ENCODE measurements around the gene THEMIS2. TPM values are rescaled to one million over a fixed set of nuclear protein-coding genes. Genes with fewer than 3 reads are reported as not detected.

The THEMIS2 gene
- total RNA-seq, 4 donors from 2014 or later = 9.6 to 36.4 (median 24.6) TPM

- WGBS = 91% methylated on average over 9 of the region's 10 CpGs
- peaks cover 6 to 17% (median 16%) of the 10 kb centered on the region in 4 donors for H3K4me1 ChIP-seq
- TF ChIP-seq CTCF (IDR thresholded peaks at IDR 0.05) (no peak), EP300 (IDR thresholded peaks at IDR 0.05) (no peak), POLR2A (IDR thresholded peaks at IDR 0.05; ENCODE audit: low read depth) (no peak), POLR2AphosphoS5 (IDR thresholded peaks at IDR 0.05) (no peak)
- no peaks in the 10 kb centered on the region for H3K36me3 ChIP-seq
- no peak for DNase-seq (ENCODE audit: extremely low spot score)
- H3K4me3 ChIP-seq = no peak overlapping the region
- no peaks in the 10 kb centered on the region for H3K27me3 ChIP-seq
- intact Hi-C loops (cut with DNase I) = no loop called here
- no peak overlapping the region for H3K27ac ChIP-seq (replicated peaks in 1 of 4)
- no peaks in the 10 kb centered on the region for H3K9me3 ChIP-seq
Measured at GRCh38 chr1:27861436-27861835, 10.9 kb upstream of the THEMIS2 start.

- Histone ChIP-seq H3K4me3 (no peak overlapping the region), H3K27me3 (no peaks in the 10 kb centered on the region), H3K4me1 (peaks cover 6 to 17% (median 16%) of the 10 kb centered on the region in 4 donors), H3K9me3 (no peaks in the 10 kb centered on the region), H3K36me3 (no peaks in the 10 kb centered on the region), H3K27ac (replicated peaks in 1 of 4) (peak overlapping the region in 3 of 4 donors; percentile 44 to 65 (median 49))
- no peak for DNase-seq (ENCODE audit: extremely low spot score)
- intact Hi-C loops (cut with DNase I) = no loop called here
- TF ChIP-seq POLR2AphosphoS5 (IDR thresholded peaks at IDR 0.05) = no peak
- no peak for TF ChIP-seq EP300 (IDR thresholded peaks at IDR 0.05)
- no peak for TF ChIP-seq POLR2A (IDR thresholded peaks at IDR 0.05; ENCODE audit: low read depth)
- TF ChIP-seq CTCF (IDR thresholded peaks at IDR 0.05) = no peak
- WGBS = 92% methylated on average over 3 of the region's 3 CpGs
Measured at GRCh38 chr1:27862004-27862403, 10.3 kb upstream of the THEMIS2 start.

- DNase-seq (ENCODE audit: extremely low spot score) = no peak
- WGBS = 76% methylated on average over 9 of the region's 9 CpGs
- Histone ChIP-seq H3K27ac (replicated peaks in 1 of 4) (peak overlapping the region; percentile 44 to 65 (median 50)), H3K4me1 (peaks cover 6 to 15% (median 15%) of the 10 kb centered on the region in 4 donors), H3K36me3 (no peaks in the 10 kb centered on the region), H3K4me3 (no peak overlapping the region), H3K27me3 (no peaks in the 10 kb centered on the region), H3K9me3 (no peaks in the 10 kb centered on the region)
- TF ChIP-seq CTCF (IDR thresholded peaks at IDR 0.05) (no peak), POLR2A (IDR thresholded peaks at IDR 0.05; ENCODE audit: low read depth) (no peak), POLR2AphosphoS5 (IDR thresholded peaks at IDR 0.05) (peak; percentile 64 to 68)
- intact Hi-C loops (cut with DNase I) = no loop called here
Measured at GRCh38 chr1:27862671-27863537, 9.4 kb upstream of the THEMIS2 start.

- WGBS = 82% methylated on average over 1 of the region's 1 CpG
- DNase-seq (ENCODE audit: extremely low spot score) = no peak
- Histone ChIP-seq H3K27ac (replicated peaks in 1 of 4) (peak overlapping the region in 3 of 4 donors; percentile 43 to 51 (median 49)), H3K9me3 (no peaks in the 10 kb centered on the region), H3K4me3 (no peak overlapping the region), H3K4me1 (peaks cover under 1 to 9% (median 9%) of the 10 kb centered on the region in 4 donors), H3K36me3 (no peaks in the 10 kb centered on the region), H3K27me3 (no peaks in the 10 kb centered on the region)
- TF ChIP-seq POLR2A (IDR thresholded peaks at IDR 0.05; ENCODE audit: low read depth) = no peak
- intact Hi-C loops (cut with DNase I) = no loop called here
Measured at GRCh38 chr1:27863538-27863915, 8.8 kb upstream of the THEMIS2 start.

- 84% methylated on average over 7 of the region's 8 CpGs for WGBS
- intact Hi-C loops (cut with DNase I) = no loop called here
- no peak for DNase-seq (ENCODE audit: extremely low spot score)
Measured at GRCh38 chr1:27864264-27864895, 8.0 kb upstream of the THEMIS2 start.

More at GRCh38 chr1:27864264-27864895, 8.0 kb upstream of the THEMIS2 start:
- Histone ChIP-seq H3K9me3 (no peaks in the 10 kb centered on the region), H3K4me3 (no peak overlapping the region), H3K27ac (replicated peaks in 1 of 4) (peak overlapping the region in 3 of 4 donors; percentile 43 to 51 (median 49)), H3K27me3 (no peaks in the 10 kb centered on the region), H3K4me1 (peaks cover 0 to 14% (median 10%) of the 10 kb centered on the region in 4 donors), H3K36me3 (no peaks in the 10 kb centered on the region)
- no peak for TF ChIP-seq CTCF (IDR thresholded peaks at IDR 0.05)
- TF ChIP-seq POLR2AphosphoS5 (IDR thresholded peaks at IDR 0.05) = no peak
- TF ChIP-seq POLR2A (IDR thresholded peaks at IDR 0.05; ENCODE audit: low read depth) = no peak
- no peak for TF ChIP-seq EP300 (IDR thresholded peaks at IDR 0.05)

Data from esophagus muscularis mucosa (tissue), 4 donors.